Activated T-helper 2 cell treated with anti-CD3 and anti-CD28 coated beads, Interferon-gamma antibody, Interleukin-2, Interleukin-4, amounts not matched to agents 10 μg/mL and 5 μg/mL and 100 μg/mL, durations not matched to agents 14 hours and 24 hours and 36 hours (primary cell): ENCODE results near the gene TRAF3IP3. TPM values are rescaled to one million over a fixed set of nuclear protein-coding genes. Genes with fewer than 3 reads are reported as not detected.

ENCODE experiments used
- DNase-seq: peaks from one replicate; pipeline ENCODE4 v3.0.0; 2021; ENCODE audit warnings: low spot score
- H3K27ac Mint-ChIP-seq: one replicate; pipeline ENCODE4 v1.8.0; 2021; ENCODE audit warnings: mixed read lengths
- H3K27me3 Mint-ChIP-seq: one replicate; pipeline ENCODE4 v1.8.0; 2021; ENCODE audit warnings: low read depth, mixed read lengths
- H3K36me3 Mint-ChIP-seq: one replicate; pipeline ENCODE4 v1.8.0; 2021; ENCODE audit warnings: low read depth, mixed read lengths
- H3K4me1 Mint-ChIP-seq: one replicate; pipeline ENCODE4 v1.8.0; 2021; ENCODE audit warnings: low read depth, mixed read lengths
- H3K4me3 Mint-ChIP-seq: one replicate; pipeline ENCODE4 v1.8.0; 2021; ENCODE audit warnings: low read depth, mild to moderate bottlenecking, moderate library complexity, mixed read lengths
- H3K9me3 Mint-ChIP-seq: one replicate; pipeline ENCODE4 v1.8.0; 2021; ENCODE audit warnings: mixed read lengths
- intact Hi-C: fragments of 100-400 bp; cut with micrococcal nuclease; formaldehyde crosslinking; loops from one replicate; pipeline ENCODE4 v1.15.1; 2023
- total RNA-seq: library from RNA; stranded (reverse); gene quantifications from 2 replicates; pipeline ENCODE4 v1.2.3, GENCODE V29; 2022

TRAF3IP3 gene
- total RNA-seq, 1 donor from 2014 or later, result 386 TPM

- Mint-ChIP-seq H3K4me3 (no peak overlapping the region), H3K27me3 (peaks cover 15% of the 10 kb centered on the region), H3K27ac (no peak overlapping the region), H3K4me1 (peaks cover 44% of the 10 kb centered on the region), H3K9me3 (no peaks in the 10 kb centered on the region), H3K36me3 (peaks cover 25% of the 10 kb centered on the region)
- DNase-seq, result no peak
- intact Hi-C loops, result loop anchor here (5.0 kb wide), 1 partner anchor 149 kb away; the partner anchor contains the start of gene G0S2
These were observed 70.0 kb downstream of the TRAF3IP3 start for GRCh38 chr1:209825591-209826434.

GRCh38 chr1:209827384-209828262 is 71.8 kb downstream of the TRAF3IP3 start, which contains the start of gene UTP25:
UTP25 (plus strand) TSS chr1:209827972; CDS start chr1:209828064, 92 bp downstream.
- intact Hi-C loops, result loop anchor here (1.0 to 5.0 kb wide), 4 partner anchors 8 to 150 kb away; partner anchors contain the start of genes C1orf74 and G0S2
- peak; percentile 89 for DNase-seq
- Mint-ChIP-seq H3K27ac (peak within 1 kb of the TSS; percentile 86), H3K4me1 (peaks cover 47% of the 10 kb centered on the region), H3K36me3 (peaks cover 41% of the 10 kb centered on the region), H3K4me3 (peak within 1 kb of the TSS; percentile 89), H3K27me3 (peaks cover 6% of the 10 kb centered on the region), H3K9me3 (no peaks in the 10 kb centered on the region)

DNA sequence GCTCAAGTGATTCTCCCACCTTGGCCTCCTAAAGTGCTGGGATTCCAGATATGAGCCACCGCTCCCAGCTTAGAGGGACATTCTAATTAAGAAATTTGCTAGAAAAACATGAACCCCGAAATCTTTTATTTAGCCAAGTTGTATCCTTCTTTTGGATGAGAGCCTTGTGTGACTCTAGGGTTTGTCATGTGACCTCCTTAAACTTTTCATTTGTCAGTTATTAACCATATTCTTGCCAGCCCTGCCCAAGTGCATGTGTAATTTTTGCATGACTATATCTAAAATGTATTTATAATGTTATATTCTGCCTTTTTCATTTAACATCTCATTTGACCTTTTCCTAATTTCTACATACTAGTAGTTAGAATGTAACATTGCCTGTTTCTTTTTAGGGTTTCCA is 73.9 kb downstream of the TRAF3IP3 start:
- Mint-ChIP-seq H3K36me3 (peaks cover 62% of the 10 kb centered on the region), H3K27me3 (peaks cover 2% of the 10 kb centered on the region), H3K4me1 (peaks cover 48% of the 10 kb centered on the region), H3K27ac (peak overlapping the region; percentile 84), H3K9me3 (no peaks in the 10 kb centered on the region), H3K4me3 (peak overlapping the region; percentile 89)
- intact Hi-C loops, result loop anchor here (5.0 kb wide), 1 partner anchor 152 kb away; the partner anchor contains the start of gene G0S2
- DNase-seq, result no peak

DNA sequence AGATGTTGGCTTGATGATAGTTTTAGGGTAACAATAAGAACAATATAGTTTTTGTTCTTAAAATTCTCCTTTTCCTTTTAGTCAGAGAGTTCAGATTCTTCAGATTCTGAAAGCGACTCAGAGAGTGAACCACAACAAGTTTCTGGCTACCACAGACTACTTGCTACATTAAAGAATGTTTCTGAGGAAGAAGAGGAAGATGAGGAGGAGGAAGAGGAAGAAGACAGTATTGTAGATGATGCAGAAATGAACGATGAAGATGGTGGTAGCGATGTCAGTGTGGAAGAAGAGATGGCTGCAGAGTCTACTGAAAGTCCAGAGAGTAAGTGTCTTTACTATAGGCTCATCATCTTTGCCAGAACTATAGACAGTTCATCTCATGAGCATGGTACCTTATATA is 74.9 kb downstream of the TRAF3IP3 start:
- Mint-ChIP-seq H3K9me3 (no peaks in the 10 kb centered on the region), H3K27ac (peak overlapping the region; percentile 32), H3K36me3 (peaks cover 72% of the 10 kb centered on the region), H3K27me3 (no peaks in the 10 kb centered on the region), H3K4me3 (peak overlapping the region; percentile 23), H3K4me1 (peaks cover 56% of the 10 kb centered on the region)
- intact Hi-C loops, result no loop called here
- DNase-seq, result no peak

GRCh38 chr1:209831615-209832014 is 75.8 kb downstream of the TRAF3IP3 start:
- H3K27me3 Mint-ChIP-seq, result no peaks in the 10 kb centered on the region
- H3K4me1 Mint-ChIP-seq, result peaks cover 65% of the 10 kb centered on the region
- DNase-seq, result no peak
- H3K36me3 Mint-ChIP-seq, result peaks cover 81% of the 10 kb centered on the region
- H3K4me3 Mint-ChIP-seq, result no peak overlapping the region
- intact Hi-C loops, result no loop called here
- H3K9me3 Mint-ChIP-seq, result no peaks in the 10 kb centered on the region
- H3K27ac Mint-ChIP-seq, result no peak overlapping the region

Other genes with a start within 250 kb of the TRAF3IP3 start
- gene CAMK1G, start 172.3 kb upstream of the TRAF3IP3 start, total RNA-seq, result not detected in 2 replicates
- gene LAMB3, start 103.6 kb upstream of the TRAF3IP3 start, total RNA-seq, result 11.3 and 11.5 TPM in 2 replicates
- 49.3 and 49.4 TPM in 2 replicates for gene G0S2, start 80.6 kb upstream of the TRAF3IP3 start, total RNA-seq
- 8.2 and 8.6 TPM in 2 replicates for gene HSD11B1, start 51.2 kb upstream of the TRAF3IP3 start, total RNA-seq
- 2.8 and 3.0 TPM in 2 replicates for gene C1orf74, start 28.5 kb downstream of the TRAF3IP3 start, total RNA-seq
- gene IRF6, start 50.1 kb downstream of the TRAF3IP3 start, total RNA-seq, result 0.25 TPM in 1 of 2 replicates, not detected in the other
- gene UTP25, start 71.9 kb downstream of the TRAF3IP3 start, total RNA-seq, result 18.7 and 19.6 TPM in 2 replicates
- not detected in 2 replicates for gene SYT14, start 182.2 kb downstream of the TRAF3IP3 start, total RNA-seq